MCF 10A (cell line): ENCODE data around the gene VTA1. TPM values are rescaled to one million over a fixed set of nuclear protein-coding genes. Genes with fewer than 3 reads are reported as not detected.
"Not testable (repeated sequence)": the region's sequence is repeated elsewhere in the genome, so short reads cannot be mapped to it uniquely, and the experiment has no call there.

ENCODE experiments used
- Bru-seq: library from RNA; stranded (reverse); fragments of 400-500 nt; gene quantifications from one replicate; lab custom pipeline; 2021; lab: Mats Ljungman, UMichigan
- BruChase-seq, 2 experiments: library from RNA; stranded (reverse); fragments of 400-500 nt; gene quantifications; one replicate each; lab custom pipeline; 2021; lab: Mats Ljungman, UMichigan
- BruUV-seq: library from RNA; stranded (reverse); fragments of 400-500 nt; replicated peaks from 2 replicates; lab custom pipeline; 2021; lab: Mats Ljungman, UMichigan
- CTCF ChIA-PET: fragments of 300-600 bp; sonication (Branson Sonifier 250); formaldehyde crosslinking; extraction: SDS; loops from one replicate; lab custom pipeline; 2021; ENCODE audit warnings: antibody characterized with exemption, inconsistent platforms; lab: Yijun Ruan, JAX
- POLR2A ChIA-PET: fragments of 300-600, 350-650 bp; sonication (Branson Sonifier 250); formaldehyde crosslinking; extraction: SDS; loops from one replicate; lab custom pipeline; 2020; ENCODE audit warnings: antibody characterized with exemption, inconsistent platforms; lab: Yijun Ruan, JAX
- DNase-seq: peaks from one replicate; pipeline ENCODE4 v3.0.0-alpha.2; 2018; ENCODE audit not compliant: unreplicated experiment
- H3K27ac Mint-ChIP-seq: one replicate; pipeline ENCODE4 v1.8.0; 2022; ENCODE audit warnings: mild to moderate bottlenecking, low read depth, mixed read lengths; ENCODE audit not compliant: unreplicated experiment
- H3K27me3 Mint-ChIP-seq: one replicate; pipeline ENCODE4 v1.8.0; 2022; ENCODE audit warnings: mixed read lengths; ENCODE audit not compliant: insufficient read depth, unreplicated experiment
- H3K36me3 Mint-ChIP-seq: one replicate; pipeline ENCODE4 v1.8.0; 2022; ENCODE audit warnings: mild to moderate bottlenecking, moderate library complexity, mixed read lengths; ENCODE audit not compliant: insufficient read depth, unreplicated experiment
- H3K4me1 Mint-ChIP-seq: one replicate; pipeline ENCODE4 v1.8.0; 2022; ENCODE audit warnings: mixed read lengths; ENCODE audit not compliant: insufficient read depth, unreplicated experiment
- H3K4me3 Mint-ChIP-seq: one replicate; pipeline ENCODE4 v1.8.0; 2022; ENCODE audit warnings: mild to moderate bottlenecking, moderate library complexity, mixed read lengths; ENCODE audit not compliant: unreplicated experiment
- H3K9me3 Mint-ChIP-seq: one replicate; pipeline ENCODE4 v1.8.0; 2022; ENCODE audit warnings: mixed read lengths; ENCODE audit not compliant: unreplicated experiment
- CTCF ChIP-seq: fragments of 200-600 bp; IDR thresholded peaks from one replicate; pipeline ENCODE4 v1.8.0; 2022; ENCODE audit warnings: antibody characterized with exemption, mild to moderate bottlenecking; ENCODE audit not compliant: unreplicated experiment
- intact Hi-C: fragments of 100-400 bp; cut with micrococcal nuclease; formaldehyde crosslinking; loops from 2 replicates; pipeline ENCODE4 v1.14.1; 2022
- long read RNA-seq: library from polyadenylated mRNA; stranded (forward); transcript quantifications from one replicate; pipeline ENCODE4 v2.0.0, GENCODE V29; 2022
- total RNA-seq: library from RNA; stranded (reverse); gene quantifications from 2 replicates; pipeline ENCODE4 v1.2.3, GENCODE V29; 2022

Gene VTA1
- total RNA-seq (42.9 and 43.5 TPM in 2 replicates), Bru-seq, nascent RNA (percentile 86 among the genes with signal in this experiment), BruChase-seq, experiment 1, labeled RNA remaining after a 6-hour chase (percentile 81 among the genes with signal in this experiment), BruChase-seq, experiment 2, labeled RNA remaining after a 2-hour chase (percentile 79 among the genes with signal in this experiment)
- long read RNA-seq, full-length matches to known transcripts = 219 of 233 reads
- long read RNA-seq, partial matches to known transcripts = 8 of 233 reads
- long read RNA-seq, other reads (novel, unspliced or antisense) = 6 of 233 reads

GRCh38 chr6:142146828-142147662, at the start of gene VTA1, which contains the start of gene NMBR:
Gene VTA1 (plus strand): TSS chr6:142147263. CDS start chr6:142147288, 25 bp downstream.
Gene NMBR (minus strand): TSS chr6:142147122. CDS start chr6:142088658, 58,464 bp downstream.
- peaks cover 36% of the 10 kb centered on the region for H3K4me1 Mint-ChIP-seq
- POLR2A ChIA-PET = interaction anchor here (0.6 to 2.9 kb wide), 23 partner anchors 9 to 1969 kb away, joined by 3 to 25 read pairs (median 4); partner anchors contain the start of gene ADGRG6
- CTCF ChIA-PET = interaction anchor here (0.6 to 3.4 kb wide), 21 partner anchors 9 to 1468 kb away, joined by 3 to 30 read pairs (median 4); no protein-coding TSS in a partner anchor
- intact Hi-C loops = loop anchor here (1.0 to 5.0 kb wide), 4 partner anchors 60 to 325 kb away; no protein-coding TSS in a partner anchor
- H3K27me3 Mint-ChIP-seq = no peaks in the 10 kb centered on the region
- H3K9me3 Mint-ChIP-seq = no peaks in the 10 kb centered on the region
- peak; percentile 98 for DNase-seq
- TF ChIP-seq CTCF = peak; percentile 87
- peaks cover 6% of the 10 kb centered on the region for H3K36me3 Mint-ChIP-seq
- TSS peak; percentile 54 for BruUV-seq
- peak within 1 kb of the TSS; percentile 92 for H3K27ac Mint-ChIP-seq
- peak within 1 kb of the TSS; percentile 97 for H3K4me3 Mint-ChIP-seq

DNA sequence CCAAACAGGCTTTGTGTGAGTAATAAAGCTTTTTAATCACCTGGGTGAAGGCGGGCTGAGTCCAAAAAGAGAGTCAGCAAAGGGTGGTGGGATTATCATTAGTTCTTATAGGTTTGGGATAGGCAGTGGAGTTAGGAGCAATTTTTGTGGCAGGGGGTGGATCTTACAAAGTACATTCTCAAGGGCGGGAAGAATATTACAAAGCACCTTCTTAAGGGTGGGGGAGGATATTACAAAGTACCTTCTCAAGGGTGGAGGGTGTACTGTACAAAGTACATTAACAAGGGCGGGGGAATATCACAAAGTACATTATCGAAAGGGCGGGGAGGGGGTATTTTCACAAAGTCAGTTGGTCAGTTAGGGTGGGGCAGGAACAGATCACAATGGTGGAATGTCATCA, 42.2 kb upstream of the VTA1 start:
- BruUV-seq, H3K4me3 Mint-ChIP-seq, H3K36me3 Mint-ChIP-seq, H3K9me3 Mint-ChIP-seq, intact Hi-C loops, H3K4me1 Mint-ChIP-seq, DNase-seq, H3K27ac Mint-ChIP-seq, H3K27me3 Mint-ChIP-seq: not testable (repeated sequence)
- ChIA-PET POLR2A (interaction anchor here (0.7 kb wide), 1 partner anchor 31 kb away, joined by 4 read pairs; no protein-coding TSS in a partner anchor), CTCF (interaction anchor here (0.7 kb wide), 1 partner anchor 115 kb away, joined by 4 read pairs; no protein-coding TSS in a partner anchor)

DNA sequence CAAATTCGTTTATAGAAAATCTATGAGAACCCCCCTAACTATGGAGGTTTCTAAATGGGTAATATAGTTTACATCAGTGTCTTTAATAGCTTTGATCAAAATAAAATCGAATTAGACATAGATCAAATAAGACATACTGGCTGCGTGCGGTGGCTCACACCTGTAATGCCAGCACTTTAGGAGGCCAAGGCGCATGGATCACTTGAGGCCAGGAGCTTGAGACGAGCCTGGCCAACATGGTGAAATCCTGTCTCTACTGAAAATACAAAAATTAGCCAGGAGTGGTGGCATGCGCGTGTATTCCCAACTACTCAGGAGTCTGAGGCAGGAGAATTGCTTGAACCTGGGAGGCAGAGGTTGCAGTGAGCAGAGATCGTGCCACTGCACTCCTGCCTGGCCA, 36.2 kb upstream of the VTA1 start:
- H3K36me3 Mint-ChIP-seq, H3K4me1 Mint-ChIP-seq, H3K9me3 Mint-ChIP-seq, H3K27ac Mint-ChIP-seq, DNase-seq, BruUV-seq, H3K4me3 Mint-ChIP-seq, intact Hi-C loops, POLR2A ChIA-PET: not testable (repeated sequence)
- CTCF ChIA-PET = interaction anchor here (0.6 to 2.7 kb wide), 7 partner anchors 9 to 435 kb away, joined by 3 to 31 read pairs (median 5); no protein-coding TSS in a partner anchor
- H3K27me3 Mint-ChIP-seq = peaks cover 12% of the 10 kb centered on the region

DNA sequence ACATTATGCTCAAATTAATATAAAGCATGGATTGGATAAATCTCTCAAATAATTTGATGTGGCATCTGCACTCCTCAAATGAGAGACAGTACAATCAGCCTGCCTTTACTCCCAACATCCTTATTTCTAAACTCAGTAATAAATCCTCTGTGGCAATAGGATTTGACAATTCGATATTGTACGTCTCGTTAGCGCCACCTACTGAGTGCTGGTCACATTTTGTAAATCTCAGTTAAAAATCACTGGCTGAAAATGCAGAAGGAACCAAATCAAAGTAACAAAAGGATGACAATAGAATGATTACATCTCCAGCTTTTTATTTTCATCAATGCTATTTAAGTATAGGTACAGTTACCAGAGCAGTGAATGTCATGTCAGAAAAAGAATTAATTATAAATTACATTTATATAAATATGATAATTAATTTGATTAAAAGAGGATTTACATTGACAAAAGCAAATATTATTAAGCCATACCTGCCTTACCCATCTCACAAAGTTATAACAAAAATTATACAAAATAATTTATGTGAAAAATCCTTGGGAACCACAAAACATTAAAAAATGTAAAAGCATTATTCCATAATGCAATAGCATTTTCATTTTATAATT, 34.5 kb upstream of the VTA1 start:
- Mint-ChIP-seq H3K36me3 (no peaks in the 10 kb centered on the region), H3K27ac (no peak overlapping the region), H3K9me3 (no peaks in the 10 kb centered on the region), H3K4me3 (no peak overlapping the region), H3K27me3 (peaks cover 12% of the 10 kb centered on the region), H3K4me1 (no peaks in the 10 kb centered on the region)
- peak; percentile 65 for TF ChIP-seq CTCF
- POLR2A ChIA-PET = interaction anchor here (0.7 kb wide), 1 partner anchor 1711 kb away, joined by 3 read pairs; no protein-coding TSS in a partner anchor
- CTCF ChIA-PET = interaction anchor here (0.6 to 2.9 kb wide), 16 partner anchors 9 to 528 kb away, joined by 3 to 31 read pairs (median 4); no protein-coding TSS in a partner anchor
- BruUV-seq = no TSS peak
- intact Hi-C loops = loop anchor here (1.0 kb wide), 3 partner anchors 123 to 471 kb away; no protein-coding TSS in a partner anchor
- peak; percentile 81 for DNase-seq
